H9 (cell line): Measurements from ENCODE around the gene EFCAB12. TPM values are rescaled to one million over a fixed set of nuclear protein-coding genes. Genes with fewer than 3 reads are reported as not detected.

ENCODE experiments used
- DNase-seq: peaks from one replicate; pipeline ENCODE4 v3.0.0-alpha.2; 2017
- H2AFZ ChIP-seq: one replicate; pipeline ENCODE4 v1.6.1; 2013; ENCODE audit warnings: mild to moderate bottlenecking, low read length, control low read depth, moderate library complexity
- H2AK5ac ChIP-seq: 2 replicates; pipeline ENCODE4 v1.6.1; 2013; ENCODE audit warnings: low read length, control low read depth, mixed read lengths; ENCODE audit not compliant: insufficient read length
- H2BK120ac ChIP-seq: one replicate; pipeline ENCODE4 v1.6.1; 2013; ENCODE audit warnings: low read depth, mild to moderate bottlenecking, low read length, control low read depth, inconsistent platforms; ENCODE audit not compliant: poor library complexity, severe bottlenecking
- H2BK12ac ChIP-seq: 2 replicates; pipeline ENCODE4 v1.6.1; 2013; ENCODE audit warnings: low read length, control low read depth, mixed read lengths, low read depth; ENCODE audit not compliant: insufficient read length
- H2BK15ac ChIP-seq: 2 replicates; pipeline ENCODE4 v1.6.1; 2013; ENCODE audit warnings: low read depth, low read length, control low read depth
- H2BK20ac ChIP-seq: one replicate; pipeline ENCODE4 v1.6.1; 2013; ENCODE audit warnings: low read depth, mild to moderate bottlenecking, low read length, control low read depth, inconsistent platforms; ENCODE audit not compliant: poor library complexity, severe bottlenecking
- H2BK5ac ChIP-seq: 2 replicates; pipeline ENCODE4 v1.6.1; 2013; ENCODE audit warnings: low read length, control low read depth, mixed read lengths; ENCODE audit not compliant: insufficient read length
- H3K14ac ChIP-seq: 2 replicates; pipeline ENCODE4 v1.6.1; 2013; ENCODE audit warnings: low read length, control low read depth; ENCODE audit not compliant: insufficient read depth
- H3K18ac ChIP-seq: 2 replicates; pipeline ENCODE4 v1.6.1; 2013; ENCODE audit warnings: low read depth, mild to moderate bottlenecking, mixed read lengths, low read length, control low read depth; ENCODE audit not compliant: insufficient read length
- H3K23ac ChIP-seq: 2 replicates; pipeline ENCODE4 v1.6.1; 2013; ENCODE audit warnings: low read length, control low read depth, mixed read lengths, low read depth; ENCODE audit not compliant: insufficient read length
- H3K23me2 ChIP-seq: 2 replicates; pipeline ENCODE4 v1.6.1; 2013; ENCODE audit warnings: low read depth, mild to moderate bottlenecking, mixed read lengths, low read length, control low read depth; ENCODE audit not compliant: insufficient read length, poor library complexity, severe bottlenecking
- H3K27ac ChIP-seq: 2 replicates; pipeline ENCODE4 v1.5.1; 2013; ENCODE audit warnings: low read length, control low read depth, mixed read lengths, low read depth; ENCODE audit not compliant: insufficient read length
- H3K27me3 ChIP-seq: 2 replicates; pipeline ENCODE4 v1.6.1; 2013; ENCODE audit warnings: low read length, control low read depth, inconsistent platforms; ENCODE audit not compliant: insufficient read depth
- H3K4ac ChIP-seq: 2 replicates; pipeline ENCODE4 v1.6.1; 2013; ENCODE audit warnings: low read depth, mild to moderate bottlenecking, control low read depth, inconsistent platforms, low read length, moderate library complexity
- H3K4me1 ChIP-seq: 2 replicates; pipeline ENCODE4 v1.6.1; 2013; ENCODE audit warnings: low read length, control low read depth, inconsistent platforms; ENCODE audit not compliant: insufficient read depth
- H3K4me2 ChIP-seq: 2 replicates; pipeline ENCODE4 v1.6.1; 2013; ENCODE audit warnings: low read length, control low read depth, mixed read lengths; ENCODE audit not compliant: insufficient read length, insufficient read depth
- H3K56ac ChIP-seq: 2 replicates; pipeline ENCODE4 v1.6.1; 2013; ENCODE audit warnings: low read depth, mild to moderate bottlenecking, mixed read lengths, low read length, control low read depth; ENCODE audit not compliant: insufficient read length
- H3K79me1 ChIP-seq: 2 replicates; pipeline ENCODE4 v1.6.1; 2013; ENCODE audit warnings: low read depth, mild to moderate bottlenecking, moderate library complexity, low read length, control low read depth, inconsistent platforms; ENCODE audit not compliant: insufficient read depth, poor library complexity, severe bottlenecking
- H3K79me2 ChIP-seq: 2 replicates; pipeline ENCODE4 v1.6.1; 2013; ENCODE audit warnings: low read length, control low read depth, inconsistent platforms; ENCODE audit not compliant: insufficient read depth
- H3K9ac ChIP-seq: 2 replicates; pipeline ENCODE4 v1.6.1; 2013; ENCODE audit warnings: low read length, control low read depth, mixed read lengths; ENCODE audit not compliant: insufficient read length; ENCODE audit errors: extremely low read depth
- H3K9me3 ChIP-seq: one replicate; pipeline ENCODE4 v1.6.1; 2013; ENCODE audit warnings: low read depth, low read length, inconsistent platforms; ENCODE audit not compliant: control insufficient read depth
- H3T11ph ChIP-seq: one replicate; pipeline ENCODE4 v1.6.1; 2013; ENCODE audit warnings: mild to moderate bottlenecking, low read length, control low read depth, inconsistent platforms
- H4K20me1 ChIP-seq: one replicate; pipeline ENCODE4 v1.6.1; 2013; ENCODE audit not compliant: control insufficient read depth, insufficient read length, insufficient read depth
- H4K5ac ChIP-seq: 2 replicates; pipeline ENCODE4 v1.6.1; 2013; ENCODE audit warnings: low read depth, mild to moderate bottlenecking, mixed read lengths, low read length, control low read depth; ENCODE audit not compliant: insufficient read length
- H4K8ac ChIP-seq: replicated peaks from 2 replicates; pipeline ENCODE4 v1.6.1; 2013; ENCODE audit warnings: low read length, control low read depth, mixed read lengths, low read depth; ENCODE audit not compliant: insufficient read length
- H4K91ac ChIP-seq: 2 replicates; pipeline ENCODE4 v1.6.1; 2013; ENCODE audit warnings: low read depth, mild to moderate bottlenecking, moderate library complexity, mixed read lengths, low read length, control low read depth; ENCODE audit not compliant: insufficient read length
- H3K27ac Mint-ChIP-seq, 3 experiments: 2 replicates in 2 of 3; 3 replicates in 1 of 3; pipeline ENCODE4 v1.8.0; 2020 to 2021; ENCODE audit warnings: mixed read lengths in 3 of 3, mild to moderate bottlenecking in 1 of 3, moderate library complexity in 1 of 3
- H3K27me3 Mint-ChIP-seq: 2 replicates; pipeline ENCODE4 v1.8.0; 2021; ENCODE audit warnings: low read depth, mild to moderate bottlenecking, moderate library complexity, mixed read lengths
- H3K36me3 Mint-ChIP-seq, 3 experiments: 2 replicates in 2 of 3; 3 replicates in 1 of 3; pipeline ENCODE4 v1.8.0; 2020 to 2021; ENCODE audit warnings: low read depth in 3 of 3, mixed read lengths in 3 of 3; ENCODE audit not compliant: insufficient read depth in 1 of 3
- H3K4me1 Mint-ChIP-seq, 2 experiments: 2 replicates each; pipeline ENCODE4 v1.8.0; 2020; ENCODE audit warnings: mixed read lengths in 2 of 2
- H3K4me3 Mint-ChIP-seq, 2 experiments: 2 replicates in 1 of 2; 3 replicates in 1 of 2; pipeline ENCODE4 v1.8.0; 2020 to 2021; ENCODE audit warnings: mild to moderate bottlenecking in 2 of 2, mixed read lengths in 2 of 2, moderate library complexity in 1 of 2
- H3K9me3 Mint-ChIP-seq, 2 experiments: 2 replicates in 1 of 2; 3 replicates in 1 of 2; pipeline ENCODE4 v1.8.0; 2020; ENCODE audit warnings: mild to moderate bottlenecking in 2 of 2, mixed read lengths in 2 of 2, moderate library complexity in 1 of 2
- WGBS: extraction: QIAGEN DNeasy Blood & Tissue Kit; methylation state at CpG from one replicate; pipeline ENCODE4 v1.1.7; 2013; ENCODE audit warnings: missing lambda C conversion rate, low lambda C conversion rate, mixed read lengths; ENCODE audit not compliant: insufficient read length; ENCODE audit errors: extremely low coverage; 5-methylcytosine and 5-hydroxymethylcytosine counted together
- total RNA-seq: library from RNA; stranded (reverse); gene quantifications from 2 replicates; pipeline ENCODE4 v1.2.1, GENCODE V29; 2021
- TF ChIP-seq, protein P1 (sequence below): fragments of 200-600 bp; sonication (generic); conservative IDR thresholded peaks from 3 replicates; pipeline ENCODE4 v1.8.0; 2021; ENCODE audit warnings: antibody characterized with exemption, mild to moderate bottlenecking

The EFCAB12 gene
- total RNA-seq, 1 experiment from 2014 or later, result 0.28 TPM

- TF ChIP-seq, protein P1, sequence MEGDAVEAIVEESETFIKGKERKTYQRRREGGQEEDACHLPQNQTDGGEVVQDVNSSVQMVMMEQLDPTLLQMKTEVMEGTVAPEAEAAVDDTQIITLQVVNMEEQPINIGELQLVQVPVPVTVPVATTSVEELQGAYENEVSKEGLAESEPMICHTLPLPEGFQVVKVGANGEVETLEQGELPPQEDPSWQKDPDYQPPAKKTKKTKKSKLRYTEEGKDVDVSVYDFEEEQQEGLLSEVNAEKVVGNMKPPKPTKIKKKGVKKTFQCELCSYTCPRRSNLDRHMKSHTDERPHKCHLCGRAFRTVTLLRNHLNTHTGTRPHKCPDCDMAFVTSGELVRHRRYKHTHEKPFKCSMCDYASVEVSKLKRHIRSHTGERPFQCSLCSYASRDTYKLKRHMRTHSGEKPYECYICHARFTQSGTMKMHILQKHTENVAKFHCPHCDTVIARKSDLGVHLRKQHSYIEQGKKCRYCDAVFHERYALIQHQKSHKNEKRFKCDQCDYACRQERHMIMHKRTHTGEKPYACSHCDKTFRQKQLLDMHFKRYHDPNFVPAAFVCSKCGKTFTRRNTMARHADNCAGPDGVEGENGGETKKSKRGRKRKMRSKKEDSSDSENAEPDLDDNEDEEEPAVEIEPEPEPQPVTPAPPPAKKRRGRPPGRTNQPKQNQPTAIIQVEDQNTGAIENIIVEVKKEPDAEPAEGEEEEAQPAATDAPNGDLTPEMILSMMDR, result peak; percentile 51
- no peak overlapping the region for H2AFZ ChIP-seq
- H3K27ac Mint-ChIP-seq, result no peak overlapping the region; a peak in 2 of 7 replicates
Observed at GRCh38 chr3:129421988-129422745, 6.3 kb downstream of the EFCAB12 start.

More at GRCh38 chr3:129421988-129422745, 6.3 kb downstream of the EFCAB12 start:
- no peak overlapping the region for H4K91ac ChIP-seq
- no peak overlapping the region for H3K4ac ChIP-seq
- no peak overlapping the region for H2BK20ac ChIP-seq
- no peak overlapping the region for H2BK15ac ChIP-seq
- no peak overlapping the region for H3K9ac ChIP-seq
- no peaks in the 10 kb centered on the region for H3K23me2 ChIP-seq
- H4K8ac ChIP-seq, result no peak overlapping the region
- peaks cover 34 to 40% of the 10 kb centered on the region in 2 experiments for H3K4me1 Mint-ChIP-seq
- no peak overlapping the region for H3K18ac ChIP-seq
- no peaks in the 10 kb centered on the region for H3K79me1 ChIP-seq
- no CpG with 5 or more reads among the region's 6 CpGs for WGBS
- no peaks in the 10 kb centered on the region; the same call in 1 of the 2 replicates for H3K27me3 ChIP-seq
- no peak overlapping the region for H2BK5ac ChIP-seq
- H3K9me3 ChIP-seq, result no peaks in the 10 kb centered on the region
- no peak overlapping the region for H3K23ac ChIP-seq
- H2BK120ac ChIP-seq, result no peak overlapping the region
- no peaks in the 10 kb centered on the region for H3K79me2 ChIP-seq
- H3K14ac ChIP-seq, result no peak overlapping the region
- H3K27ac ChIP-seq, result no peak overlapping the region
- H3K36me3 Mint-ChIP-seq, result no peaks in the 10 kb centered on the region
- H3K4me2 ChIP-seq, result no peak overlapping the region
- no peak overlapping the region for H3K56ac ChIP-seq
- H4K5ac ChIP-seq, result no peak overlapping the region
- no peak overlapping the region for H2BK12ac ChIP-seq
- H3K4me3 Mint-ChIP-seq, result no peak overlapping the region
- DNase-seq, result no peak
- H3K4me1 ChIP-seq, result peaks cover 7% of the 10 kb centered on the region; the same call in 1 of the 2 replicates
- no peak overlapping the region for H2AK5ac ChIP-seq
- H3K9me3 Mint-ChIP-seq, result peaks cover 0 to 2% of the 10 kb centered on the region in 2 experiments; a peak in 1 of 5 replicates
- H3T11ph ChIP-seq, result no peak overlapping the region
- H4K20me1 ChIP-seq, result no peaks in the 10 kb centered on the region
- H3K27me3 Mint-ChIP-seq, result peaks cover 35% of the 10 kb centered on the region
